NCI-H128 (cell line): ENCODE measurements around the gene ZBTB20.

ENCODE experiments used
- DNase-seq: peaks from one replicate; lab custom pipeline; 2025; ENCODE audit not compliant: unreplicated experiment; lab: John Stamatoyannopoulos, UW

The ZBTB20 gene

GRCh38 chr3:115089481-115089880, 57.6 kb downstream of the ZBTB20 start:
- DNase-seq: no peak

GRCh38 chr3:115087512-115087911, 59.6 kb downstream of the ZBTB20 start:
- DNase-seq: no peak

GRCh38 chr3:115086344-115086743, 60.7 kb downstream of the ZBTB20 start:
- no peak for DNase-seq

GRCh38 chr3:115085197-115085865, 61.8 kb downstream of the ZBTB20 start:
- no peak for DNase-seq

GRCh38 chr3:115084686-115085085, 62.4 kb downstream of the ZBTB20 start:
- DNase-seq: no peak

- no peak for DNase-seq
Measured at GRCh38 chr3:115082260-115082659, 64.8 kb downstream of the ZBTB20 start.

GRCh38 chr3:115081444-115081843, 65.6 kb downstream of the ZBTB20 start:
- DNase-seq: no peak

GRCh38 chr3:115077501-115078250, 69.4 kb downstream of the ZBTB20 start:
- DNase-seq: no peak

GRCh38 chr3:115074502-115074901, 72.6 kb downstream of the ZBTB20 start:
- no peak for DNase-seq

- DNase-seq: no peak
Measured at GRCh38 chr3:115072265-115073021, 74.6 kb downstream of the ZBTB20 start.

- DNase-seq: no peak
Measured at GRCh38 chr3:115071601-115072000, 75.5 kb downstream of the ZBTB20 start.

- no peak for DNase-seq
Measured at GRCh38 chr3:115071166-115071565, 75.9 kb downstream of the ZBTB20 start.

- DNase-seq: no peak
Measured at GRCh38 chr3:115068799-115069198, 78.3 kb downstream of the ZBTB20 start.

- no peak for DNase-seq
Measured at GRCh38 chr3:115062412-115062956, 84.6 kb downstream of the ZBTB20 start.

- DNase-seq: no peak
Measured at GRCh38 chr3:115062009-115062408, 85.1 kb downstream of the ZBTB20 start.

GRCh38 chr3:115052906-115053305, 94.2 kb downstream of the ZBTB20 start:
- no peak for DNase-seq

GRCh38 chr3:115042351-115042750, 104.7 kb downstream of the ZBTB20 start:
- no peak for DNase-seq

GRCh38 chr3:115040673-115041286, 106.3 kb downstream of the ZBTB20 start:
- DNase-seq: no peak

- DNase-seq: no peak
Measured at GRCh38 chr3:115040246-115040645, 106.8 kb downstream of the ZBTB20 start.

- DNase-seq: no peak
Measured at GRCh38 chr3:115038817-115039216, 108.3 kb downstream of the ZBTB20 start.

- DNase-seq: no peak
Measured at GRCh38 chr3:115022835-115023398, 124.2 kb downstream of the ZBTB20 start.
